ENCODE results near the gene SLC16A1. TPM values are rescaled to one million over a fixed set of nuclear protein-coding genes. Genes with fewer than 3 reads are reported as not detected.

Gene SLC16A1
- polyA plus RNA-seq, 1 of the 3 experiments (the other 2 are of a cell fraction), result 34.2 TPM

GRCh38 chr1:112923234-112923958, 32.6 kb downstream of the SLC16A1 start:
- Histone ChIP-seq H3K36me3 (replicated peaks in 1 of 2; ENCODE audit: control insufficient read depth in 1 of 2, insufficient read depth in 2 of 2, low read length in 1 of 2) (peaks cover 16 to 30% of the 10 kb centered on the region in 2 experiments), H3K27ac (ENCODE audit: low read depth in 2 of 2, low read length in 1 of 2) (no peak overlapping the region), H3K4me1 (ENCODE audit: control insufficient read depth in 1 of 2, insufficient read depth in 2 of 2, low read depth in 1 of 2, low read length in 1 of 2) (no peaks in the 10 kb centered on the region), H2AFZ (ENCODE audit: low read depth) (no peak overlapping the region), H3K9me2 (no peaks in the 10 kb centered on the region), H3K79me2 (ENCODE audit: insufficient read depth) (peaks cover 8% of the 10 kb centered on the region; the same call in 1 of the 2 replicates), H3K4me2 (no peak overlapping the region), H3K9ac (no peak overlapping the region), H3K27me3 (ENCODE audit: insufficient read depth) (no peaks in the 10 kb centered on the region), H3F3A (replicated peaks; ENCODE audit: insufficient read depth) (peaks cover 14% of the 10 kb centered on the region), H3K4me3 (ENCODE audit: low read depth in 2 of 2, low read length in 1 of 2) (no peak overlapping the region), H4K20me1 (ENCODE audit: insufficient read depth) (no peaks in the 10 kb centered on the region), H3K9me3 (no peaks in the 10 kb centered on the region)
- no peak for TF ChIP-seq MXI1 (IDR thresholded peaks at IDR 0.05; ENCODE audit: low read depth, low read length)
- no peak for TF ChIP-seq RFX5 (IDR thresholded peaks at IDR 0.05; ENCODE audit: low read length)
- no peak for TF ChIP-seq RAD21 (IDR thresholded peaks at IDR 0.05; ENCODE audit: low read length)
- no peak for TF ChIP-seq RCOR1 (IDR thresholded peaks at IDR 0.05; ENCODE audit: low read length)
- TF ChIP-seq TAF1 (IDR thresholded peaks at IDR 0.05; ENCODE audit: borderline replicate concordance, low read depth, low read length), result no peak
- TF ChIP-seq FOXM1 (IDR thresholded peaks at IDR 0.05; ENCODE audit: low read depth), result no peak
- no peak for TF ChIP-seq GABPA (IDR thresholded peaks at IDR 0.05; ENCODE audit: low read depth)
- TF ChIP-seq FOXJ3 (CRISPR knock-in tag; IDR thresholded peaks at IDR 0.05), result no peak
- no peak for TF ChIP-seq CTCF (IDR thresholded peaks at IDR 0.05)
- TF ChIP-seq CHD2 (IDR thresholded peaks at IDR 0.05; ENCODE audit: low read length, partially characterized antibody), result no peak
- TF ChIP-seq GATA2 (CRISPR knock-in tag; IDR thresholded peaks at IDR 0.05), result no peak
- no peak for TF ChIP-seq PBX3 (IDR thresholded peaks at IDR 0.05)
- TF ChIP-seq MAX (IDR thresholded peaks at IDR 0.05; ENCODE audit: low read depth), result no peak
- TF ChIP-seq USF2 (IDR thresholded peaks at IDR 0.05; ENCODE audit: borderline replicate concordance, low read depth, low read length), result no peak
- no peak for TF ChIP-seq USF1 (IDR thresholded peaks at IDR 0.05; ENCODE audit: borderline replicate concordance, low read depth)
- no peak for TF ChIP-seq ZBTB33 (IDR thresholded peaks at IDR 0.05; ENCODE audit: borderline replicate concordance, low read depth)
- TF ChIP-seq YY1 (IDR thresholded peaks at IDR 0.05; ENCODE audit: low read depth), result no peak
- over 99% methylated on average over 16 of the region's 25 CpGs for WGBS (ENCODE audit: low lambda C conversion rate)
- ChIA-PET CTCF (interaction anchor here (1.2 kb wide), 1 partner anchor 15 kb away, joined by 3 read pairs; no protein-coding TSS in a partner anchor), POLR2A (no interaction called here)
- DNase-seq, result no peak
